Activated naive CD4-positive, alpha-beta T cell treated with anti-CD3 and anti-CD28 coated beads, Interleukin-2, amount 50 U/mL, for 24 hours (primary cell): ENCODE data around the gene TMEM164.
"Not testable (repeated sequence)": the region's sequence is repeated elsewhere in the genome, so short reads cannot be mapped to it uniquely, and the experiment has no call there.

ENCODE experiments used
- H3K27ac Mint-ChIP-seq: one replicate; pipeline ENCODE4 v1.8.0; 2021; ENCODE audit warnings: mild to moderate bottlenecking, mixed read lengths
- H3K27me3 Mint-ChIP-seq: one replicate; pipeline ENCODE4 v1.8.0; 2021; ENCODE audit warnings: mixed read lengths
- H3K36me3 Mint-ChIP-seq: one replicate; pipeline ENCODE4 v1.8.0; 2021; ENCODE audit warnings: mixed read lengths
- H3K4me1 Mint-ChIP-seq: one replicate; pipeline ENCODE4 v1.8.0; 2021; ENCODE audit warnings: mixed read lengths
- H3K4me3 Mint-ChIP-seq: one replicate; pipeline ENCODE4 v1.8.0; 2021; ENCODE audit warnings: mild to moderate bottlenecking, mixed read lengths
- H3K9me3 Mint-ChIP-seq: one replicate; pipeline ENCODE4 v1.8.0; 2021; ENCODE audit warnings: mixed read lengths

Gene TMEM164

DNA sequence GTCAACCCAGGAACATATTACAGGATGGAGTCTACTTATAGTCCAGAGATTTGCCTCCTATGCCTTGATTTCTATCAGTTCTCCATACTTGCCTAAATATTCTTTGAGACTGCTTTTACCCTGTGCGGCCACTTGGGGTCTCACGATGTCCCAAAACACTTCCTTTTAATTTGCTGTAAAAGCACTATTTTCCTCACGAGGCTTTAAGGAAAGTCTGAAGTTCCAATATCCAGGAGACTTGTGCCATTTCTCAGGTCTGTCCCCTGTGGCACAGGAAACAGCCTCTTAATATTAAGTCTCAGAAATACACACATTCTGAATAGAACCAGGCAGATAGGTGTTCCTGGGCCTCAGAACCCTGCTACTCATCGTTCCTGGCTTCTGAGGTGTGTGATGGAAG, 142.9 kb downstream of the TMEM164 start:
- H3K4me1 Mint-ChIP-seq: peaks cover 4% of the 10 kb centered on the region
- H3K9me3 Mint-ChIP-seq: no peaks in the 10 kb centered on the region
- H3K27ac Mint-ChIP-seq: no peak overlapping the region
- H3K36me3 Mint-ChIP-seq: peaks cover 5% of the 10 kb centered on the region
- no peaks in the 10 kb centered on the region for H3K27me3 Mint-ChIP-seq
- no peak overlapping the region for H3K4me3 Mint-ChIP-seq

DNA sequence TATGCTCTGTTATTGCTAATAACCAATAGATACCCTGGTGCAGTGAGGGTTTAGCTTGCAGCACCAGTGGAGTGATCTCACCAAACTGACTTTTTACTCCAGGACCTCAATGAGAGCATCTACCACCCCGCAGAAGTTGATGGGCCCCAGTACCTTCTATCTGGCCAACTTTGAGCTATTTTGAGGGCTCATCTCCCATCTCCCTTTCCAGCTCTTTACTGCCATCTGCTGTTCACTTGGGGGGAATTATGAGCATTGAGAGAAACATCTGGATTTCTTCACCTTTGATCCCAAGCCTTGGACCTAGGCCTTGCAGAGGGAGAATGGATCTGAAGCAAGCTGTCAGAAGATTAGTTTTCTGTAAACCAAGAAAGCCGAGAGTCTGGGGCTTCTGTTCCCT, 143.6 kb downstream of the TMEM164 start:
- no peaks in the 10 kb centered on the region for H3K9me3 Mint-ChIP-seq
- peaks cover 4% of the 10 kb centered on the region for H3K4me1 Mint-ChIP-seq
- H3K36me3 Mint-ChIP-seq: peaks cover 5% of the 10 kb centered on the region
- no peaks in the 10 kb centered on the region for H3K27me3 Mint-ChIP-seq
- no peak overlapping the region for H3K4me3 Mint-ChIP-seq
- no peak overlapping the region for H3K27ac Mint-ChIP-seq

DNA sequence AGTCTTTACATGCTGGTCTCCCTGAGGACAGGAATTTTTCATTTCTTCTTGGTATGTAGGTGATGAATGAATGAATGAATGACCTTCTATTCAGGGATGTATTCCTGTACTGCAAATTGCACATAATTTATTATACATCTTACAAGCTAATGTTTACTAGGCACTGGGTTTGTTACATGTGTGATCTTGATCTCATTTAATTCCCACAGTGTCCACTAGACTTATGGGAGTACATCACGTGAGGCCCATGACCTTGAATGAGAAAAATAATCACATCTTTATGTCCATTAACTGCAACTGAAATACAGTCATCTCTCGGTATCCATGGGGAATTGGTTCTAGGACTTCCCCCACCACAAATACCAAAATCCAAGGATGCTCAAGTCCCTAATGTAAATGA, 150.3 kb downstream of the TMEM164 start:
- no peak overlapping the region for H3K4me3 Mint-ChIP-seq
- H3K9me3 Mint-ChIP-seq: no peaks in the 10 kb centered on the region
- no peak overlapping the region for H3K27ac Mint-ChIP-seq
- peaks cover 2% of the 10 kb centered on the region for H3K36me3 Mint-ChIP-seq
- no peaks in the 10 kb centered on the region for H3K27me3 Mint-ChIP-seq
- no peaks in the 10 kb centered on the region for H3K4me1 Mint-ChIP-seq

DNA sequence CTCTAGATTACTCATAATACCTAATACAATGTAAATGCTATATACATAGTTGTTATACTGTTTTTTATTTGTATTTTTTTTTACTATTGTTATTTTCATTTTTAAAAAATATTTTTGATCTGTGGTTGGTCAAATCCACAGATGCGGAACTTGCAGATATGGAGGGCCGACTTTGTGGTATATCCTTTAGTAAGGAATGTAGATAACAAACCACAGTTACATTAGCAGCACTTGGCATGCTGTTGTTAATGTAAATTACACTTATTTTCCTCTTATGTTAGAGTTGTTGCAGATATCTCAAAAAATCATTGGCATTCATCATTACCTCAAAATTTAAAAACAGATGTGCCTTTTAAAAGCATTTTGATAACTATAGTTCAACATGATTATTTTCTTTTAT, 151.0 kb downstream of the TMEM164 start:
- Mint-ChIP-seq H3K27me3 (no peaks in the 10 kb centered on the region), H3K4me3 (no peak overlapping the region), H3K27ac (no peak overlapping the region), H3K9me3 (no peaks in the 10 kb centered on the region), H3K4me1 (peaks cover 1% of the 10 kb centered on the region), H3K36me3 (no peaks in the 10 kb centered on the region)

DNA sequence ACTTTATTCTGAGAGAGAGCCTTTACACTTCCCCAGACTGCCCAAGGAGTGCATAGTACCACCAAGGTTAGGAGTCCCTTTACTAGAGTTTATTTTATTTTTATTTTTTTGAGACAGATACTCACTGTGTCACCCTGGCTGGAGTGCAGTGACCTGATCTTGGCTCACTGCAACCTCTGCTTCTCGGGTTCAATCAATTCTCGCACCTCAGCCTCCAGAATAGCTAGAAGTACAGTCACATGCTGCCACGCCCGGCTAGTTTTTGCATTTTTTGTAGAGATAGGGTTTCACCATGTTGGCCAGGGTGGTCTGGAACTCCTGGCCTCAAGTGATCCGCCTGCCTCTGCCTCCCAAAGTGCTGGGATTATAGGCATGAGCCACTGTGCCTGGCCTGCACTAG, 151.4 kb downstream of the TMEM164 start:
- not testable (repeated sequence) for H3K9me3 Mint-ChIP-seq, H3K27ac Mint-ChIP-seq, H3K4me1 Mint-ChIP-seq, H3K27me3 Mint-ChIP-seq, H3K4me3 Mint-ChIP-seq, H3K36me3 Mint-ChIP-seq

DNA sequence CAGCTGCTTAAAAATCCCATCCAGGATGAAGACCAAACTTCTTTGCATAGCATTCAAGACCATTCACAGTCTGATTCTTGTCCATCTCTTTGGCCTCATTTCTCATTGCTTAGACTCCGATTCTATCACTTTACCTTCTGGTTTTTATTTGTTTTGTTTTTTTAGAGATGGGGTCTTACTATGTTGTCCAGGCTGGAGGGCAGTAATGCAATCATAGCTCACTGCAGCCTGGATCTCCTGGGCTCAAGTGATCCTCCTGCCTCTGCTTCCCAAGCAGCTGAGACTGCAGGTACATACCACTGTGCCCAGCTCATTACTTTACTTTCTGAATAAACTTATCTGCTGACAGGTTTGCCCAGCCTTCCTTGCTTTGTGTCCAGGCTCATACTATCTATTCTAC, 152.8 kb downstream of the TMEM164 start:
- no peak overlapping the region for H3K27ac Mint-ChIP-seq
- no peaks in the 10 kb centered on the region for H3K27me3 Mint-ChIP-seq

DNA sequence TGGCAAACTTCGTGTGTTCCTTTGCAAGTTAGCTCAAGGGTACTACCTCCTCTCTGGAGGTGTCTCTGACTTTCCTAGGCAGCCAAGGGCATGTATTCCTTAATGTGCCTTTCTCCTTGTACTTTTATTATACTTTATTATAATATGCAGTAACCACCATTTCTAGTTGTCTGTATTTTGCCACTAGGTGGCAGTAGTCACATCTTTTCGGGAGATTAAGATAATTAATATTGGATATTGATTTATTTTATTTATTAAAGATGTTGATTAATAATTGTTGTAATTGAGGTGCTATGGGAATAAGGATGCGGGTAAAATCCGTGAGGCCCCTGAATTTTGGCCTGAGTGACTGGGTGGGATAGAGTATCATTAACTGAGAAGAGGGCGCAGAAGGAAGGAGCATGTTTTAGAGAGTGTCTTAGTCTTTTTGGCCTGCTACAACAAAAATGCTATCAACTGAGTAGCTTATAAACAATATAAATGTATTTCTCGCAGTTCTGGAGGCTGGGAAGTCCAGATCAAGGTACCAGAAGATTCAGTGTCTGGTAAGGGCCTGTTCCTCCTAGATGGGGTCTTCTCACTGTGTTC, 153.3 kb downstream of the TMEM164 start:
- Mint-ChIP-seq H3K4me1 (peaks cover 7% of the 10 kb centered on the region), H3K4me3 (no peak overlapping the region), H3K27ac (no peak overlapping the region), H3K27me3 (no peaks in the 10 kb centered on the region), H3K9me3 (no peaks in the 10 kb centered on the region), H3K36me3 (no peaks in the 10 kb centered on the region)

More for the DNA sequence above, 152.8 kb downstream of the TMEM164 start:
- no peaks in the 10 kb centered on the region for H3K36me3 Mint-ChIP-seq
- H3K9me3 Mint-ChIP-seq: no peaks in the 10 kb centered on the region
- peaks cover 7% of the 10 kb centered on the region for H3K4me1 Mint-ChIP-seq
- H3K4me3 Mint-ChIP-seq: no peak overlapping the region

DNA sequence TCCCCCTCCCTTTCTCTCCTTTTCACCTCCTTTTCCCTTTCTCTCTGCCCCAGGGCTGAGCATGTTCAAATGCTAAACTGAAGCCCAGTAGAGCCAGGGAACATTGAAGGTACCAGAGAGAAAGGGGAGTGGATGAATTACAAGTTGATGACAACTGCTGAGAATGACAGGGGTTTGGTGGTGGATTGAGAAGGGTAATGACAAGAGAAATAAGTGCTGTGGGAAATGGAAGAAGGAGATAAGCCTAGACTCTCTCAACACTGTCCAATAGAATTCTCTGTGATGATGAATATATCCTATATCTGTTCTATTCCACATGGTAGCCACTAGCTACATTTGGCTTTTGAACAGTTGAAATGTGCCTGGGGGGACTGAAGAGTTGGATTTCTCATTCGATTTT, 154.5 kb downstream of the TMEM164 start:
- Mint-ChIP-seq H3K27me3 (no peaks in the 10 kb centered on the region), H3K9me3 (no peaks in the 10 kb centered on the region), H3K4me3 (no peak overlapping the region), H3K27ac (no peak overlapping the region), H3K4me1 (peaks cover 7% of the 10 kb centered on the region), H3K36me3 (no peaks in the 10 kb centered on the region)

DNA sequence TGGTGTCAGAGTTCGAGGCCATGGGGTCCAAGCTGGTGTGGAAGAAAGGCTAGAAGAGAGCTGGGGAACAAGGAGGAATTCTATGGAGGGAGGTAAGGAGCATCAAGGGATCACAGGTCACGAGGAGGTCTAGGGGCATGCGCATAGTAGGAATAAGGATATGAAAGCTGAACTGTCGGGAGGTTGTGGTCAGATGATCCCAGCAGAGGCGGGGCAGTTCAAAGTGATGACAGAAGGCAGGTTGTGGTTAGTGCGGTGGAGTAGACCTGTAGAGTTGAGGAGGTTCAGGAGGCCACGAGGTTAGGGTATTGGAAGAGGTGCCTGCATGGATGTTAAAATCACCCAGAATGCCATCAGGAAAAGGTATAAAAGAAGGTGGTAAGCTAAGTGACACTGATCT, 156.3 kb downstream of the TMEM164 start:
- Mint-ChIP-seq H3K36me3 (no peaks in the 10 kb centered on the region), H3K4me1 (peaks cover 7% of the 10 kb centered on the region), H3K27me3 (no peaks in the 10 kb centered on the region), H3K27ac (peak overlapping the region; percentile 1), H3K4me3 (no peak overlapping the region), H3K9me3 (no peaks in the 10 kb centered on the region)

DNA sequence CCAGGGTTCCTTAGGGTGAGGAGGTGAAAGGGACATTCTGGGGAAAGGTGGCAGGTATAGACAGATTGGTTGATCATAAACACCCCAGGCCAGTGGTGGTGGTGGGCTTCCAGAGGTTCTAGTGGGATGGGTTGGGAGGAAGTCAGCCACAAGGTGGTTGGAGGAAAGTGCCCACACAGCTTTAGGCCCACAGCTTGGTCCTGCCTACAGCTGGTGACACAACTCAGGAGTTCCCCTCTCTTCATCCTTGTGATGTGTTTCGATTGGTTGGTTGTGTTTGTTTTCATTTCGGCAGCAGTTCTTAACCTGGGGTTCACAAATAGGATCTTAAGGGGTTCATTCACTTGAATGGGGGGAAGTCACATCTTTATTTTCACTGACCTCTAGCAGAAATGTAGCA, 157.0 kb downstream of the TMEM164 start:
- no peaks in the 10 kb centered on the region for H3K36me3 Mint-ChIP-seq
- no peaks in the 10 kb centered on the region for H3K27me3 Mint-ChIP-seq
- no peaks in the 10 kb centered on the region for H3K9me3 Mint-ChIP-seq
- no peak overlapping the region for H3K27ac Mint-ChIP-seq
- no peak overlapping the region for H3K4me3 Mint-ChIP-seq
- H3K4me1 Mint-ChIP-seq: peaks cover 7% of the 10 kb centered on the region

DNA sequence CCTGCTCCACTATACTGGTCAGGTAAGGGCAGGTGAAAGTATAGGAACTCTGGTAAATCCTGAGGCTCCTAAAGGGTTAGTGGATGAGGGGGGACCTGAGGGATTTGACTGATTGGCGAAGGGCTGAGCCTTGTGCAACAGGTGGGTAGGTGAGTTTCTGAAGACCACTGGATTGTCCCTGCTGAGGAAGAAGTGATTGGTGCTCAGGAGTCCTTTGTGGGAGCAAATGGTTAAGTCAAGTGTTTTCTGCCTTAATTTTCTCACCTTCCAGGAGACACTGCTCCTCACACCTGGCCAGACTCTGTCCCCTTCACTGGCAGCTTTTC, 158.4 kb downstream of the TMEM164 start:
- H3K4me3 Mint-ChIP-seq: no peak overlapping the region
- H3K36me3 Mint-ChIP-seq: no peaks in the 10 kb centered on the region
- peaks cover 7% of the 10 kb centered on the region for H3K4me1 Mint-ChIP-seq

DNA sequence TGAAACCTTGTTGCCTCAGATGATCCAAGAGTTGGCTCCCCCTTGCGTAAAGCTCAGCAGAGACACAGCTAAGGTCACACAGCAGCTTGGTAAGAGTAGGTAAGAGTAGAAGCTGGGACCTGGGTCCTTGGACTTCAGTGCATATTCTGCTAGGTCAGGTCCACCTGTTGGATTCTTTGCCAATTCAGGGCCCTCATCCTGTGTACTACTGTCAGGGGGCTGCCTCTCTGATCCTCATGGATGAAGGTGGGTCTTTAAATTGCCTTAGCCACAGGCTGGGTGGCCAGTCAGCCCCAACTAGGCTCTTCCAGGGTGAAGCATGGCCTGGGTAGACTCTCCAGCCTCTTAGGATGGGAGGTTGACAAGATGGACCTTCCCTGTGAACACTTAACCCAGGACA, 159.2 kb downstream of the TMEM164 start:
- no peaks in the 10 kb centered on the region for H3K36me3 Mint-ChIP-seq
- no peak overlapping the region for H3K4me3 Mint-ChIP-seq
- no peak overlapping the region for H3K27ac Mint-ChIP-seq
- H3K27me3 Mint-ChIP-seq: no peaks in the 10 kb centered on the region
- no peaks in the 10 kb centered on the region for H3K9me3 Mint-ChIP-seq
- peaks cover 7% of the 10 kb centered on the region for H3K4me1 Mint-ChIP-seq

More for the DNA sequence above, 158.4 kb downstream of the TMEM164 start:
- Mint-ChIP-seq H3K9me3 (no peaks in the 10 kb centered on the region), H3K27ac (no peak overlapping the region), H3K27me3 (no peaks in the 10 kb centered on the region)

DNA sequence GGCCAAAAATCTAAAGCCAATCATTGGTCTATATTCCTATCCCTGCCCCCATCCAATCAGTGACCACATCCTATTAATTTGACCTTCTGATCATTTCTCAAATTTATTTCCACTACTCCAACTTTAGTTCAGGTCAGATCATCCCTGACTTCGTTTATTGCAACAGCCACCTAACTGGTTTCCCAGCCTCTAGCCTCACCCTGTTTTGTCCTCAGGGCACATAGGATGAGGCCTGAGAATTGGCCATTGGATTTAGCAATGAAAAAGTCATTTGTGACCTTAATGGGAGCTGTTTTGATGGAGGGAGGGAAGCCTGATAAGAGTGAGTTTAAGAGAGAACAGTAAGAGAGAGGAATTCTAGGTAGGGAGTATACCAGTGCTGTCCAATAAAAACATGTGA, 160.0 kb downstream of the TMEM164 start:
- no peak overlapping the region for H3K27ac Mint-ChIP-seq

DNA sequence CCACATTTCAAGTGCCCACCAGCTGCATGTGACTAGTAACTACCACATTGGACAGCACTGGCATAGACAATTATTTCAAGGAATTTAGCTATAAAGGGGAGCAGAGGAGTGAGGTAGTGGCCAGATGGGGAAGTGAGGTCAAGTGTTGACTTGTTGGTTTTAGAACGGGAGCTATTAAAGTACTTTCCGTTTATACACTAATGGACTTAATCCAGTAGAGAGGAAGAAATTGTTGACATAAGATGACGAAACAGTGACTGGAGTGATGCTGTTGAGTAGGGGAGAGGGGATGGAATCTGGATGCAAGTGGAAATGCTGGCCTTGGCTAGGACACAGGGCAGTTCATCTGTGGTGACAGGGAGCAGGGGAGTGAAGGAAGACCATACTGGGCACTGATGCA, 160.6 kb downstream of the TMEM164 start:
- H3K27ac Mint-ChIP-seq: no peak overlapping the region
- H3K36me3 Mint-ChIP-seq: no peaks in the 10 kb centered on the region
- no peaks in the 10 kb centered on the region for H3K27me3 Mint-ChIP-seq
- H3K4me1 Mint-ChIP-seq: peaks cover 8% of the 10 kb centered on the region
- no peak overlapping the region for H3K4me3 Mint-ChIP-seq
- no peaks in the 10 kb centered on the region for H3K9me3 Mint-ChIP-seq

More for the DNA sequence above, 160.0 kb downstream of the TMEM164 start:
- Mint-ChIP-seq H3K4me1 (peaks cover 7% of the 10 kb centered on the region), H3K36me3 (no peaks in the 10 kb centered on the region), H3K4me3 (no peak overlapping the region), H3K27me3 (no peaks in the 10 kb centered on the region), H3K9me3 (no peaks in the 10 kb centered on the region)

DNA sequence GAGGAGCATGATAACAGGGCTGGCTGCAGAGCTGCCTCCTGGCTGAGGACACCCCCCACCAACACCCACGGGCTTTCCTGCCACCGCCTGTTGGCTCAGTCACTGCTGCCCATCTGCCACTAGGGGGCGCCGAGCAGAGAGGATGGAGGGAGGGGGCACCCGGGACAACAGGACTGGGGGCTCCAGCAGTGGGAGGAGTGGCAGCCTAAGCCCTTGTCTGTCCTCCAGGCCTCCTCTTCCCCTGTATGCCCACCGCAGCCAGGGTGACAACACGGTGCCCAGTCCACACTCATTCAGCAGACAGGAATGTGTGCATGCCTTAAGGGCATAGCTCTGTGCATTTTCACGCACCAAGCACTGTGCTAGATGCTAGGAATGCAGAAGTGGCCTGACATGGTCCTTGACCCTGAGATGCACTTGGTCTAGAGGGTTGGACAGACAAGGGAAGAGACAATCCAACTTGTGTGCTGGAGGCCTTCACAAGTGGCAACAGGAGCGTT, 165.1 kb downstream of the TMEM164 start:
- H3K27ac Mint-ChIP-seq: no peak overlapping the region
- no peak overlapping the region for H3K4me3 Mint-ChIP-seq

DNA sequence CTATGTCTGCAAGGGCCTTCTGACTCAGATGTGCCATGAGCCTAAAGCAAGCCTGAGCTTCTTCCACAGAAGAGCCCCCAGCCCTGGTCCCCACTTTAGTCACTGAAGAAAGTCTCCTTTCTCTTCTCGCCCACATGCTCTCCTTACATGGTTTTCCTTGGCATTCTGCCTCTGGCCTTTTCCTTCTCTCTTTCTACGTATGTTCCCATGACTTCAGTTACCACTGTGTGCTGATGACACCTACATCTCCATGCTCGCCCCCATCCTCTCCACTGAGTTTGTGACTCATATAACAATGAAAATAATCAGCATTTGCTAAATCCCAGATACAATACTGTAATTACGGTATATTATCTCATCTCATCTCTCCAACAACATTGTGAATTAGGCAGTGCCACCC, 165.7 kb downstream of the TMEM164 start:
- no peaks in the 10 kb centered on the region for H3K9me3 Mint-ChIP-seq
- no peak overlapping the region for H3K4me3 Mint-ChIP-seq
- peaks cover 5% of the 10 kb centered on the region for H3K36me3 Mint-ChIP-seq
- no peaks in the 10 kb centered on the region for H3K27me3 Mint-ChIP-seq
- H3K27ac Mint-ChIP-seq: no peak overlapping the region
- peaks cover 5% of the 10 kb centered on the region for H3K4me1 Mint-ChIP-seq

More for the DNA sequence above, 165.1 kb downstream of the TMEM164 start:
- Mint-ChIP-seq H3K27me3 (no peaks in the 10 kb centered on the region), H3K4me1 (peaks cover 5% of the 10 kb centered on the region), H3K36me3 (peaks cover 5% of the 10 kb centered on the region), H3K9me3 (no peaks in the 10 kb centered on the region)

DNA sequence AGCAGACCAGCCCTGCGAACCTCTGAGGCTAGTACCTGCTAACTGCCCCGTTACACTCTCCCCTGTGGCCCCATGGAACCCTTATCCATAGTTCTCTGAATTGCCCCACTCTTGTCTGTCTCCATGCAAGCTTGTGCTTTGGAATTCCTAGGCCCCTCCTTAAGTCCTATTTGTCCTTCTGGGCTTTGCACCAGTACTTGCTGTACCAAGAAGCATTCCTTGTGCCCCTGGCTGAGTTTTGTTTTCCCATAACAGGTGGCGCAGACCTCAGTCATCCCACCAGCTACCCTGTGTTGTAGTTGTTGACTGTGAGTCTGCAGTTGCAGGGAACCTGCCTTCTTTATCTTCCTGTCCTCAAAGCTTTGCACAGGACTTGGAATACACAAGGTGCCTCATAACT, 167.1 kb downstream of the TMEM164 start:
- Mint-ChIP-seq H3K4me3 (no peak overlapping the region), H3K9me3 (no peaks in the 10 kb centered on the region)

More for the DNA sequence above, 167.1 kb downstream of the TMEM164 start:
- H3K27me3 Mint-ChIP-seq: no peaks in the 10 kb centered on the region
- no peak overlapping the region for H3K27ac Mint-ChIP-seq
- peaks cover 6% of the 10 kb centered on the region for H3K36me3 Mint-ChIP-seq
- H3K4me1 Mint-ChIP-seq: peaks cover 5% of the 10 kb centered on the region
